Heart left ventricle (tissue), 16 donors: ENCODE measurements around the gene NKAIN4. TPM values are rescaled to one million over a fixed set of nuclear protein-coding genes. Genes with fewer than 3 reads are reported as not detected.

ENCODE experiments used
- ATAC-seq, 4 donors: fragments of 200-7000 bp; cut with Tn5 transposase; one replicate each; pipeline ENCODE4 v1.9.1; 2020 to 2022; ENCODE audit warnings: moderate library complexity in 4 of 4, mild to moderate bottlenecking in 3 of 4, moderate number of reproducible peaks in 1 of 4
- DNase-seq, 5 donors: peaks; one replicate each; pipeline ENCODE4 v3.0.0-alpha.2; 2020
- H3K27ac ChIP-seq, 12 donors: fragments of 200-600 bp; sonication (generic) in 4 of 12; one replicate each; pipeline versions ENCODE4 v1.5.0 to v1.8.0; 2016 to 2022; ENCODE audit warnings: mild to moderate bottlenecking in 2 of 12
- H3K27me3 ChIP-seq, 9 donors: fragments of 200-600 bp; sonication (generic) in 2 of 9; one replicate each; pipeline versions ENCODE4 v1.5.1 to v1.8.0; 2016 to 2022; ENCODE audit warnings: mild to moderate bottlenecking in 3 of 9
- H3K36me3 ChIP-seq, 9 donors: fragments of 200-600 bp; sonication (generic) in 2 of 9; one replicate each; pipeline versions ENCODE4 v1.5.0 to v1.8.0; 2018 to 2022; ENCODE audit warnings: mild to moderate bottlenecking in 2 of 9
- H3K4me1 ChIP-seq, 12 donors: fragments of 200-600 bp; sonication (generic) in 4 of 12; one replicate each; pipeline versions ENCODE4 v1.5.0 to v1.8.0; 2016 to 2022; ENCODE audit warnings: mild to moderate bottlenecking in 3 of 12
- H3K4me3 ChIP-seq, 12 donors: fragments of 200-600 bp; sonication (generic) in 4 of 12; one replicate each; pipeline versions ENCODE4 v1.5.0 to v1.8.0; 2017 to 2022; ENCODE audit warnings: mild to moderate bottlenecking in 9 of 12, moderate library complexity in 4 of 12
- H3K9me3 ChIP-seq, 12 donors: fragments of 200-600 bp; sonication (generic) in 4 of 12; one replicate each; pipeline versions ENCODE4 v1.5.0 to v1.8.0; 2016 to 2022; ENCODE audit warnings: mild to moderate bottlenecking in 1 of 12
- CTCF ChIP-seq, 12 donors: fragments of 200-600 bp; sonication (generic) in 4 of 12; IDR thresholded peaks; one replicate each; pipeline versions ENCODE4 v1.5.0 to v1.8.0; 2018 to 2022; ENCODE audit warnings: antibody characterized with exemption in 12 of 12, mild to moderate bottlenecking in 5 of 12
- POLR2A ChIP-seq, 2 donors: fragments of 450-650 bp; IDR thresholded peaks; one replicate each; pipeline ENCODE4 v1.6.1; 2017; ENCODE audit warnings: antibody characterized with exemption in 2 of 2, mild to moderate bottlenecking in 2 of 2, moderate library complexity in 2 of 2
- WGBS, 4 donors: extraction: QIAGEN DNeasy Blood & Tissue Kit in 2 of 4; methylation state at CpG; one replicate each; pipeline versions ENCODE4 v1.1.5 to v1.1.7; 2013 to 2018; 5-methylcytosine and 5-hydroxymethylcytosine counted together
- intact Hi-C, 10 donors: fragments of 100-400 bp; cut with DNase I; formaldehyde crosslinking; loops; one replicate each; pipeline versions ENCODE4 v1.11.1 to v1.14.2; 2022
- polyA plus RNA-seq, 2 donors: library from polyadenylated mRNA; stranded (reverse); fragments of 200-250 nt; gene quantifications; one replicate each; pipeline ENCODE4 v1.2.3, GENCODE V29; 2013
- total RNA-seq, 9 donors: library from RNA; depleted of rRNA in 2 of 9; stranded (reverse); fragments of >200 nt in 2 of 9; fragmentation: NEBNext Ultra II Directional in 3 of 9; extraction: Animal tissue kit (Norgen Biotek cat#: 25700) in 3 of 9; gene quantifications; one replicate each; pipeline versions ENCODE4 v1.1.0 to v1.2.4, GENCODE V29; 2016 to 2023
- donor health status: ischemic (EF 13 %, LVEDD 7.1; RV severe dilation, severe dysfunction).
- donor health status: healthy with polysubstance abuse.
- donor health status: DM: no; HTN: yes; CAD: no.
- donor health status: DM: no; HTN: no; CAD: no.
- donor health status: ischemic (EF 25% LVEDD 6.9; RV normal size, moderate dysfunction).
- donor health status: ischemic (EF 25% LVEDD 5.7; RV mildly dilated, moderate dysfunction).
- donor health status: healthy.
- donor health status: DM: yes; HTN: yes; CAD: no.
- donor health status: ischemic (EF 35%, LVEDD 5.7; RV mildly dilated, moderate dysfunction).
- donor health status: nonischemic (EF 11% LVEDD 7.7; RV severe dilation, severe dysfunction).
- donor health status: DM: yes; HTN: yes; CAD: no.
- donor health status: PGD.
- donor health status: ischemic (EF 29% LVEDD 5.4; RV normal size, mild dysfunction).
- donor health status: nonischemic (EF 23%, LVEDD 6.1; RV moderate dilation, normal function).

Gene NKAIN4
- total and polyA plus RNA-seq, 11 donors, result not detected

DNA sequence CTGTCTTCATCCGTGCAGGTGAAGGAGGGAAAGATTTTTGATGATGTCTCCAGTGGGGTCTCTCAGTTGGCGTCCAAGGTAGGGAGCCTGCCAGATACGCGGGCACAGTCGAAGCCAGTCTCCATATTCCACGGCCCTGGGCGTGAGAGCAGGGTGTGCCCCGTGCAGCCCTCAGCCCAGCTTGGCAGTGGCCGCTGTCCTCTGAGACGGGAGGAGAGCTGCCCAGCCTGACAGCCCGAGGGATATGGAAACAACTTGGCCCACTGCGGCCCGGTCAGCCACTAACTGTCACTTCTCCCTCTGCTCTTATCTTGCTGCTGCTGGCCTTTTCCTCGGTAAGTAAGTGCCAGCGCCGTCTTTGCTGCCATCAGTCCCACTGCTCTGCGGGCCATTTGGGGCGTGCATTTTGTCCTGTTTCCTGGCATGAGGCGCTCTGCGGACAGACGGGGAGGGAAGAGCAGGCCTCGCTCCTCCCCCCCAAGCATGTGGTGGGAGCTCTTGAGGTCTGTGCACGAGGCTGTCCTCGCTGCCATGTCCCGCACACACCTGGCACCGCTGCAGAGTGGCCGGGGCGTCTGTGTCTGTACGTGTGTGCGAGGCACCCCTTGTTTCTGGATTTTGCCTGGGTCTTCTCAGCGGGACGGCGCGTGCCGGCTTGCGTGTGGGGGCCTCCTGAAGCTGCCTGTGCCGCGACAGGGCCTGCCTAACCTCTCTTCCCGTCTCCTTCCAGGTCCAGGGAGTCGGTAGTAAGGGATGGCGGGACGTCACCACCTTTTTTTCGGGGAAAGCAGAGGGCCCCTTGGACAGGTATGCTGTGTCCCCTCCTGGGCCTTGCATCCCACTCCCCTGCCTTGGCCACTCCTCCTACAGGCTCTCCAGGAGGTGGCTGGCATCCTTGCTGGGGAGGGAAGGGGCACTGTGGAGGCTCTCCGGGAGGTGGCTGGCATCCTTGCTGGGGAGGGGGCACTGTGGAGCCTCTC is 31.7 kb upstream of the NKAIN4 start:
- intact Hi-C loops, result no loop called here
- H3K36me3 ChIP-seq, result peaks cover 0 to 78% (median 52%) of the 10 kb centered on the region in 9 donors
- ATAC-seq (no peak), DNase-seq (peak in 1 of 5 donors; percentile 22)
- WGBS, 4 donors, result 91 to 95% (median 92%) methylated on average over 33 to 44 of the region's 44 CpGs
- H3K27ac ChIP-seq, result no peak overlapping the region
- H3K9me3 ChIP-seq, result no peaks in the 10 kb centered on the region
- peaks cover 0 to 5% (median 0%) of the 10 kb centered on the region in 12 donors for H3K4me1 ChIP-seq
- H3K27me3 ChIP-seq, result no peaks in the 10 kb centered on the region
- no peak for TF ChIP-seq CTCF (IDR thresholded peaks at IDR 0.05)
- TF ChIP-seq POLR2A (IDR thresholded peaks at IDR 0.05), result no peak
- no peak overlapping the region for H3K4me3 ChIP-seq

DNA sequence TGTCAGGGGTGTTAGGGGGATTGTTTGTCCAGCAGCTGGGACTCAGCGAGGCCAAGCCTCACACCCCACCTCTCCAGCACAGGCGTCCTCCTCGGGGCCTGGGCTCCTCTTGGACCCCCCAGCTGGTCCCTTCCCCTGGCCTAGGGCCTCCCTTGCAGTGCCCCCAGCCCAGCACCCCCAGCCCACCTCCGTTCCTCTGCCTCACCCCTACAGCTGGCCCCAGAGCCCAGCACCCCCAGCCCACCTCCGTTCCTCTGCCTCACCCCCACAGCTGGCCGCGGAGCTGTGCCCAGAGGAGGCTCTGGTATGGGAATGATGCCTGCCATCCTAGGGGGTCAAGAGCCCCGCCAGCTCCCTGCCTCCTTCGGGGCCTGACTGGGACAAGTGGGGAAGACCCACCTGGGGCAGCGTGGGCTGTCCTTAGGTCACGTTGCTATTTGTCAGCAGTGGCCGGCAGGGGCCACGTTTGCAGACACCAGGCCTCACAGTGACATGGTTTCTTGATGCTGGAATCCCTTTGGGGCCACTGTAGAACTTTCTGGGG is 30.8 kb upstream of the NKAIN4 start:
- WGBS, 4 donors, result 82 to 93% (median 88%) methylated on average over 13 of the region's 13 CpGs
- H3K4me3 ChIP-seq, result no peak overlapping the region
- DNase-seq (peak in 1 of 5 donors; percentile 10), ATAC-seq (no peak)
- no peaks in the 10 kb centered on the region for H3K9me3 ChIP-seq
- H3K27ac ChIP-seq, result no peak overlapping the region
- no peaks in the 10 kb centered on the region for H3K4me1 ChIP-seq
- H3K27me3 ChIP-seq, result no peaks in the 10 kb centered on the region
- intact Hi-C loops, result no loop called here
- no peak for TF ChIP-seq CTCF (IDR thresholded peaks at IDR 0.05)
- TF ChIP-seq POLR2A (IDR thresholded peaks at IDR 0.05), result no peak
- H3K36me3 ChIP-seq, result peaks cover 0 to 85% (median 61%) of the 10 kb centered on the region in 9 donors

DNA sequence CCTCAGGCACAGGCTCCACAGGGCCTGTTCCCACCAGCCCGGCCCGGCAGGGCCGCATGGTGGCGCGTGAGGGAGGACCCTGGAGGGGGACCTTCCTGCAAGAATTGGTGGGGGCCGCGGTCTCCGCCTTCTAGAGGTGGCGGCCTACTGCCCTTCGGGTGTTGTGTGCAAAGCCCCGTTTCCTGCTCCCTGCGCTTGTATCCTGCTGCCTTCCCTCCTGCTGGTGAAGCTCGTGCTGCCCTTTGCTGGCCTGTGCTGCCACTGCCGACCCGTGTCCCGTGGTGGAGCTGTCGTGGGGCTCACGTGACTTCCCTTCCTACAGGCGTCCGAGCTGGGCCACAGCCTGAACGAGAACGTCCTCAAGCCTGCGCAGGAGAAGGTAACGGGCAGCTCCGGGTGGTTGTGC is 30.3 kb upstream of the NKAIN4 start:
- DNase-seq (peak in 1 of 5 donors; percentile 27), ATAC-seq (no peak)
- no peak for TF ChIP-seq POLR2A (IDR thresholded peaks at IDR 0.05)
- TF ChIP-seq CTCF (IDR thresholded peaks at IDR 0.05), result no peak
- intact Hi-C loops, result no loop called here
- WGBS, 4 donors, result 73 to 84% (median 79%) methylated on average over 18 to 25 of the region's 25 CpGs
- peak overlapping the region in 1 of 12 donors; percentile 12 for H3K4me3 ChIP-seq
- H3K27ac ChIP-seq, result no peak overlapping the region
- H3K9me3 ChIP-seq, result no peaks in the 10 kb centered on the region
- peaks cover 1 to 90% (median 64%) of the 10 kb centered on the region in 9 donors for H3K36me3 ChIP-seq
- peaks cover 0 to under 1% (median 0%) of the 10 kb centered on the region in 12 donors for H3K4me1 ChIP-seq
- H3K27me3 ChIP-seq, result no peaks in the 10 kb centered on the region

DNA sequence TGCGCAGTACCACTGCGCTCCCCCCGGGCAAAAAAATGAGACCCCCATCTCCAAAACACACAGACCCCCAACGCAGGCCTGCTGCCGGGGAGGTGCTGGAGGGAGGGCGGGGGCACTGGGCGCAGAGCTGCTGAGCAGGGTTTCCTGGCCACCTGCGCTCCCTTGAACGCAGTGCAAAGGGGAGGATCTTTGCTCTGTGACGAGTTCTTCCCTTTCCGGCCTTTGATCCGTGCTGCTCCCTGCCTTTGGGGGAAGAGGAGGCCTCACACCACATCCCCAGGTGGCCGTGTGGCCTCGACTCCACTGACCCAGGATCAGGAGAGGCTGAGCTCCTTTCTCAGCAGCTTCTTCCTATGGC is 29.8 kb upstream of the NKAIN4 start:
- ATAC-seq (no peak), DNase-seq (no peak)
- Histone ChIP-seq H3K27ac (no peak overlapping the region), H3K27me3 (no peaks in the 10 kb centered on the region), H3K36me3 (peaks cover 3 to 93% (median 69%) of the 10 kb centered on the region in 9 donors), H3K4me3 (peak overlapping the region in 1 of 12 donors; percentile 12), H3K4me1 (peaks cover 0 to 5% (median 0%) of the 10 kb centered on the region in 12 donors), H3K9me3 (no peaks in the 10 kb centered on the region)
- WGBS, 4 donors, result 74 to 84% (median 77%) methylated on average over 14 of the region's 14 CpGs
- intact Hi-C loops, result no loop called here
- no peak for TF ChIP-seq CTCF (IDR thresholded peaks at IDR 0.05)
- no peak for TF ChIP-seq POLR2A (IDR thresholded peaks at IDR 0.05)
